IMR-90 (cell line): ENCODE data around the gene SLC4A5. TPM values are rescaled to one million over a fixed set of nuclear protein-coding genes. Genes with fewer than 3 reads are reported as not detected.

ENCODE experiments used
- ATAC-seq: fragments of 200-7000 bp; cut with Tn5 transposase; 2 replicates; pipeline ENCODE4 v1.9.1; 2020; ENCODE audit warnings: low read depth, mild to moderate bottlenecking, moderate library complexity
- Bru-seq: library from RNA; stranded (reverse); fragments of 400-500 nt; gene quantifications from one replicate; lab custom pipeline; 2021; lab: Mats Ljungman, UMichigan
- BruChase-seq, 2 experiments: library from RNA; stranded (reverse); fragments of 400-500 nt; gene quantifications; one replicate each; lab custom pipeline; 2021; lab: Mats Ljungman, UMichigan
- BruUV-seq: library from RNA; stranded (reverse); fragments of 400-500 nt; replicated peaks from 2 replicates; lab custom pipeline; 2021; lab: Mats Ljungman, UMichigan
- CTCF ChIA-PET: fragments of 300-600 bp; formaldehyde crosslinking; extraction: SDS; loops from one replicate; lab custom pipeline; 2021; ENCODE audit warnings: antibody characterized with exemption; lab: Yijun Ruan, JAX
- POLR2A ChIA-PET: fragments of 300-600 bp; sonication (Branson Sonifier 250); formaldehyde crosslinking; loops from one replicate; lab custom pipeline; 2022; ENCODE audit warnings: antibody characterized with exemption; ENCODE audit not compliant: unreplicated experiment; lab: Charles Lee
- DNase-seq: peaks from one replicate; pipeline ENCODE4 v3.0.0; 2013
- H2AFZ ChIP-seq: replicated peaks from 2 replicates; pipeline ENCODE3; 2013; ENCODE audit warnings: low read length, mild to moderate bottlenecking; ENCODE audit not compliant: poor library complexity
- H2AK5ac ChIP-seq: 2 replicates; pipeline ENCODE4 v1.6.1; 2013; ENCODE audit warnings: low read depth, low read length, inconsistent platforms
- H2AK9ac ChIP-seq: replicated peaks from 2 replicates; pipeline ENCODE3; 2013; ENCODE audit warnings: mild to moderate bottlenecking, low read depth, low read length, moderate library complexity; ENCODE audit not compliant: poor library complexity
- H2BK120ac ChIP-seq: 2 replicates; pipeline ENCODE4 v1.6.1; 2013; ENCODE audit warnings: low read depth, low read length, inconsistent platforms
- H2BK15ac ChIP-seq: 3 replicates; pipeline ENCODE4 v1.6.1; 2013; ENCODE audit warnings: low read depth, low read length, inconsistent platforms
- H2BK20ac ChIP-seq: 2 replicates; pipeline ENCODE4 v1.6.1; 2013; ENCODE audit warnings: low read depth, mild to moderate bottlenecking, inconsistent platforms, low read length, moderate library complexity
- H2BK5ac ChIP-seq: 2 replicates; pipeline ENCODE4 v1.6.1; 2013; ENCODE audit warnings: mild to moderate bottlenecking, low read depth, low read length, inconsistent platforms; ENCODE audit not compliant: poor library complexity, severe bottlenecking
- H3K14ac ChIP-seq: replicated peaks from 2 replicates; pipeline ENCODE4 v1.6.1; 2013; ENCODE audit warnings: low read depth, low read length, inconsistent platforms
- H3K18ac ChIP-seq: 2 replicates; pipeline ENCODE4 v1.6.1; 2013; ENCODE audit warnings: low read depth, low read length, control low read depth
- H3K23ac ChIP-seq: 2 replicates; pipeline ENCODE4 v1.6.1; 2013; ENCODE audit warnings: low read depth, low read length, inconsistent platforms
- H3K27ac ChIP-seq: 2 replicates; pipeline ENCODE4 v1.5.1; 2013; ENCODE audit warnings: mild to moderate bottlenecking, control low read depth, low read length; ENCODE audit not compliant: insufficient read depth
- H3K27me3 ChIP-seq: 2 replicates; pipeline ENCODE4 v1.6.1; 2013; ENCODE audit warnings: low read length; ENCODE audit not compliant: control insufficient read depth, insufficient read depth
- H3K36me3 ChIP-seq: 2 replicates; pipeline ENCODE4 v1.6.1; 2013; ENCODE audit warnings: low read length, mixed read lengths; ENCODE audit not compliant: control insufficient read depth, insufficient read depth
- H3K4ac ChIP-seq: 2 replicates; pipeline ENCODE4 v1.6.1; 2013; ENCODE audit warnings: low read depth, low read length, inconsistent platforms
- H3K4me1 ChIP-seq: 2 replicates; pipeline ENCODE4 v1.6.1; 2013; ENCODE audit warnings: low read length, mixed read lengths; ENCODE audit not compliant: control insufficient read depth, insufficient read depth
- H3K4me2 ChIP-seq: 2 replicates; pipeline ENCODE4 v1.6.1; 2013; ENCODE audit warnings: low read depth, mild to moderate bottlenecking, control low read depth, low read length, moderate library complexity
- H3K4me3 ChIP-seq: 2 replicates; pipeline ENCODE4 v1.5.1; 2013; ENCODE audit warnings: low read depth, mild to moderate bottlenecking, control low read depth, low read length, moderate library complexity; ENCODE audit not compliant: insufficient read depth
- H3K56ac ChIP-seq: 2 replicates; pipeline ENCODE4 v1.6.1; 2013; ENCODE audit warnings: low read length, inconsistent platforms; ENCODE audit not compliant: insufficient read depth; ENCODE audit errors: extremely low read depth
- H3K79me1 ChIP-seq, 2 experiments: 2 replicates each; pipeline ENCODE4 v1.6.1; 2013; ENCODE audit warnings: low read length in 2 of 2, inconsistent platforms in 1 of 2, low read depth in 1 of 2
- H3K9ac ChIP-seq: 2 replicates; pipeline ENCODE4 v1.6.1; 2013; ENCODE audit warnings: low read depth, low read length, control low read depth
- H3K9me1 ChIP-seq: 2 replicates; pipeline ENCODE4 v1.6.1; 2013; ENCODE audit warnings: low read length, inconsistent platforms; ENCODE audit not compliant: insufficient read depth
- H3K9me3 ChIP-seq: 2 replicates; pipeline ENCODE4 v1.6.1; 2013; ENCODE audit warnings: low read length; ENCODE audit not compliant: control insufficient read depth, insufficient read depth
- H4K20me1 ChIP-seq: 2 replicates; pipeline ENCODE4 v1.6.1; 2013; ENCODE audit warnings: low read length, inconsistent platforms; ENCODE audit not compliant: insufficient read depth
- H4K5ac ChIP-seq: 2 replicates; pipeline ENCODE4 v1.6.1; 2013; ENCODE audit warnings: mild to moderate bottlenecking, low read depth, low read length, control low read depth
- H4K8ac ChIP-seq, 2 experiments: 2 replicates each; pipeline ENCODE4 v1.6.1; 2013; ENCODE audit warnings: low read depth in 2 of 2, low read length in 2 of 2, control low read depth in 1 of 2, inconsistent platforms in 1 of 2
- H4K91ac ChIP-seq: 2 replicates; pipeline ENCODE4 v1.6.1; 2013; ENCODE audit warnings: low read depth, low read length, inconsistent platforms; ENCODE audit not compliant: insufficient read depth
- CHD1 ChIP-seq: IDR thresholded peaks from 2 replicates; pipeline ENCODE4 v1.6.1; 2012; ENCODE audit warnings: low read depth, low read length, improper control_type of control experiment
- CTCF ChIP-seq: conservative IDR thresholded peaks from 2 replicates; pipeline ENCODE4 v1.5.1; 2012; ENCODE audit warnings: mild to moderate bottlenecking, low read depth, low read length, improper control_type of control experiment
- FOS ChIP-seq: fragments of 150-350 bp; IDR thresholded peaks from 2 replicates; pipeline ENCODE4 v1.6.1; 2016; ENCODE audit warnings: low read depth, low read length
- MAZ ChIP-seq: IDR thresholded peaks from 2 replicates; pipeline ENCODE4 v1.6.1; 2012; ENCODE audit warnings: low read depth, mild to moderate bottlenecking, low read length, improper control_type of control experiment, moderate library complexity, borderline replicate concordance
- MXI1 ChIP-seq: IDR thresholded peaks from 2 replicates; pipeline ENCODE4 v1.6.1; 2012; ENCODE audit warnings: low read depth, mild to moderate bottlenecking, low read length, moderate library complexity, borderline replicate concordance
- NFE2L2 ChIP-seq: fragments of 150-350 bp; IDR thresholded peaks from 2 replicates; pipeline ENCODE4 v1.6.1; 2016; ENCODE audit warnings: low read depth, mild to moderate bottlenecking, low read length
- RAD21 ChIP-seq: IDR thresholded peaks from 2 replicates; pipeline ENCODE4 v1.6.1; 2012; ENCODE audit warnings: low read length, improper control_type of control experiment
- SMC3 ChIP-seq: fragments of 150-350 bp; IDR thresholded peaks from 2 replicates; pipeline ENCODE4 v1.6.1; 2016; ENCODE audit warnings: low read depth, mild to moderate bottlenecking, antibody characterized with exemption, low read length, moderate library complexity
- USF2 ChIP-seq: fragments of 150-350 bp; IDR thresholded peaks from 2 replicates; pipeline ENCODE4 v1.6.1; 2017; ENCODE audit warnings: mild to moderate bottlenecking, antibody characterized with exemption, low read length, low read depth
- WGBS, 2 experiments: methylation state at CpG; one replicate each; pipeline versions ENCODE4 v1.1.5 to v1.1.7; 2013; ENCODE audit warnings: missing lambda C conversion rate in 2 of 2; ENCODE audit not compliant: insufficient read length in 1 of 2; ENCODE audit errors: extremely low coverage in 2 of 2; 5-methylcytosine and 5-hydroxymethylcytosine counted together
- dilution Hi-C: fragments of 300-500 bp; cut with HindIII; formaldehyde crosslinking; loops from one replicate; pipeline ENCODE4 v1.14.3; 2018; ENCODE audit warnings: low sequenced_read_pairs; ENCODE audit not compliant: unreplicated experiment
- in situ Hi-C: fragments of 300-500 bp; cut with MboI; formaldehyde crosslinking; loops from 3 replicates; pipeline ENCODE4 v1.14.3; 2019; ENCODE audit warnings: low sequenced_read_pairs, inconsistent platforms, mixed read lengths
- intact Hi-C: fragments of 100-400 bp; cut with micrococcal nuclease; formaldehyde crosslinking; loops from 2 replicates; pipeline ENCODE4 v1.10.0; 2022
- long read RNA-seq: library from polyadenylated mRNA; unstranded; transcript quantifications from one replicate; pipeline ENCODE4 v2.0.0, GENCODE V29; 2021; ENCODE audit not compliant: unreplicated experiment
- polyA plus RNA-seq, 3 experiments: library from polyadenylated mRNA; depleted of rRNA; stranded (reverse); fragments of >200 nt; gene quantifications; 2 replicates each; pipeline ENCODE4 v1.2.3, GENCODE V29; 2012; ENCODE audit warnings: low replicate concordance in 1 of 3
- total RNA-seq: library from RNA; depleted of rRNA; stranded (reverse); fragments of >200 nt; gene quantifications from 2 replicates; pipeline ENCODE4 v1.2.3, GENCODE V29; 2012; rRNA removed

SLC4A5 gene
- total RNA-seq: 0.18 TPM in 1 of 2 replicates, not detected in the other
- 0.20 and 0.22 TPM in 2 replicates for polyA plus RNA-seq (2012; rRNA removed)
- polyA plus RNA-seq (2012; cell fraction: cytosol; rRNA removed): 0.03 TPM in 1 of 2 replicates, not detected in the other
- 0.50 TPM in 2 replicates for polyA plus RNA-seq (2012; cell fraction: nucleus; rRNA removed; ENCODE audit: low replicate concordance)
- Bru-seq, nascent RNA: percentile 30 among the genes with signal in this experiment
- percentile 40 among the genes with signal in this experiment for BruChase-seq, experiment 1, labeled RNA remaining after a 6-hour chase
- percentile 35 among the genes with signal in this experiment for BruChase-seq, experiment 2, labeled RNA remaining after a 2-hour chase
- long read RNA-seq: 0 reads

- Histone ChIP-seq H3K9me3 (no peaks in the 10 kb centered on the region), H3K56ac (no peak within 1 kb of the TSS), H2BK5ac (no peak within 1 kb of the TSS), H3K4me2 (no peak within 1 kb of the TSS), H4K91ac (no peak within 1 kb of the TSS), H3K27me3 (peaks cover 37% of the 10 kb centered on the region), H4K8ac (no peak within 1 kb of the TSS), H3K79me1 (no peaks in the 10 kb centered on the region), H3K9me1 (no peaks in the 10 kb centered on the region), H3K4ac (no peak within 1 kb of the TSS), H3K36me3 (no peaks in the 10 kb centered on the region), H3K4me3 (no peak within 1 kb of the TSS), H3K9ac (no peak within 1 kb of the TSS), H2BK15ac (no peak within 1 kb of the TSS), H2AK9ac (no peak within 1 kb of the TSS), H3K14ac (no peak within 1 kb of the TSS), H2AK5ac (no peak within 1 kb of the TSS), H4K5ac (no peak within 1 kb of the TSS), H2BK120ac (no peak within 1 kb of the TSS), H2AFZ (no peak within 1 kb of the TSS), H4K20me1 (no peaks in the 10 kb centered on the region), H2BK20ac (no peak within 1 kb of the TSS), H3K18ac (no peak within 1 kb of the TSS), H3K23ac (no peak within 1 kb of the TSS), H3K4me1 (no peaks in the 10 kb centered on the region), H3K27ac (no peak within 1 kb of the TSS)
- intact Hi-C loops: no loop called here
- CTCF ChIA-PET: interaction anchor here (1.6 kb wide), 1 partner anchor 8 kb away, joined by 8 read pairs; no protein-coding TSS in a partner anchor
- no CpG with 5 or more reads among the region's 2 CpGs for WGBS, 2 experiments
- no TSS peak for BruUV-seq
- dilution Hi-C loops: no loop called here
- TF ChIP-seq RAD21 (no peak), USF2 (no peak), MXI1 (no peak), NFE2L2 (no peak), CHD1 (no peak), CTCF (no peak), SMC3 (no peak), FOS (no peak), MAZ (no peak)
- in situ Hi-C loops: loop anchor here (25.0 kb wide), 1 partner anchor 531 kb away; no protein-coding TSS in a partner anchor
- DNase-seq (no peak), ATAC-seq (no peak)
- POLR2A ChIA-PET: no interaction called here
Measured at GRCh38 chr2:74343316-74343715, at the start of gene SLC4A5. SLC4A5 (minus strand) TSS chr2:74343416; CDS start chr2:74315023, 28,393 bp downstream.
